Fibroblast of lung (primary cell): ENCODE data around the gene COL28A1.

ENCODE experiments used
- CTCF ChIP-seq, 2 donors: IDR thresholded peaks in 1 of 2; conservative IDR thresholded peaks in 1 of 2; 1 replicate in 1 of 2; 2 replicates in 1 of 2; pipeline ENCODE4 v1.5.1; 2011 to 2012; ENCODE audit warnings: low read length in 2 of 2, control low read depth in 1 of 2, inconsistent platforms in 1 of 2, low read depth in 1 of 2, mild to moderate bottlenecking in 1 of 2
- EZH2 ChIP-seq: IDR thresholded peaks from 2 replicates; pipeline ENCODE4 v1.5.1; 2012; ENCODE audit warnings: low read length, control low read depth, mild to moderate bottlenecking; ENCODE audit errors: missing control alignments

- TF ChIP-seq CTCF (conservative IDR thresholded peaks at IDR 0.05 in 1 of 2, IDR thresholded peaks at IDR 0.05 in 1 of 2; ENCODE audit: low read depth in 1 of 2, low read length in 2 of 2): no peak
- no peak for TF ChIP-seq EZH2
Measured at GRCh38 chr7:7498856-7499255, 36.8 kb downstream of the COL28A1 start.
